ENCODE data around the gene PHRF1.
"Not testable (repeated sequence)": the region's sequence is repeated elsewhere in the genome, so short reads cannot be mapped to it uniquely, and the experiment has no call there.

PHRF1 gene

GRCh38 chr11:637333-637592, 61.0 kb downstream of the PHRF1 start:
- no peak for DNase-seq

- DNase-seq = no peak
Measured at GRCh38 chr11:637593-638521, 61.6 kb downstream of the PHRF1 start.

- no peak for DNase-seq
Measured at GRCh38 chr11:638631-639331, 62.5 kb downstream of the PHRF1 start.

- DNase-seq = no peak
Measured at GRCh38 chr11:639332-639955, 63.2 kb downstream of the PHRF1 start.

GRCh38 chr11:640021-640706, 63.9 kb downstream of the PHRF1 start:
- DNase-seq = no peak

GRCh38 chr11:641806-642370, 65.6 kb downstream of the PHRF1 start:
- no peak for DNase-seq

- DNase-seq = no peak
Measured at GRCh38 chr11:643366-643765, 67.1 kb downstream of the PHRF1 start.

GRCh38 chr11:643849-644738, 67.8 kb downstream of the PHRF1 start:
- DNase-seq = no peak

- no peak for DNase-seq
Measured at GRCh38 chr11:645536-645935, 69.3 kb downstream of the PHRF1 start.

- DNase-seq = no peak
Measured at GRCh38 chr11:646214-646613, 69.9 kb downstream of the PHRF1 start.

GRCh38 chr11:647672-648158, 71.4 kb downstream of the PHRF1 start:
- DNase-seq = not testable (repeated sequence)

- DNase-seq = no peak
Measured at GRCh38 chr11:650482-650881, 74.2 kb downstream of the PHRF1 start.

GRCh38 chr11:653136-653535, 76.9 kb downstream of the PHRF1 start:
- DNase-seq = not testable (repeated sequence)

GRCh38 chr11:653837-654236, 77.6 kb downstream of the PHRF1 start:
- DNase-seq = no peak

- not testable (repeated sequence) for DNase-seq
Measured at GRCh38 chr11:654444-654843, 78.2 kb downstream of the PHRF1 start.

GRCh38 chr11:655036-655726, 78.9 kb downstream of the PHRF1 start:
- DNase-seq = no peak

- no peak for DNase-seq
Measured at GRCh38 chr11:656426-656825, 80.2 kb downstream of the PHRF1 start.

GRCh38 chr11:656866-657265, 80.6 kb downstream of the PHRF1 start:
- DNase-seq = no peak

GRCh38 chr11:657691-658126, 81.4 kb downstream of the PHRF1 start:
- no peak for DNase-seq

GRCh38 chr11:659532-660085, 83.3 kb downstream of the PHRF1 start:
- DNase-seq = no peak

- no peak for DNase-seq
Measured at GRCh38 chr11:660281-660680, 84.0 kb downstream of the PHRF1 start.
